Measurements from ENCODE around the gene GALNT5. TPM values are rescaled to one million over a fixed set of nuclear protein-coding genes. Genes with fewer than 3 reads are reported as not detected.

The GALNT5 gene
- total RNA-seq, 1 donor from 2014 or later: 0.80 TPM

DNA sequence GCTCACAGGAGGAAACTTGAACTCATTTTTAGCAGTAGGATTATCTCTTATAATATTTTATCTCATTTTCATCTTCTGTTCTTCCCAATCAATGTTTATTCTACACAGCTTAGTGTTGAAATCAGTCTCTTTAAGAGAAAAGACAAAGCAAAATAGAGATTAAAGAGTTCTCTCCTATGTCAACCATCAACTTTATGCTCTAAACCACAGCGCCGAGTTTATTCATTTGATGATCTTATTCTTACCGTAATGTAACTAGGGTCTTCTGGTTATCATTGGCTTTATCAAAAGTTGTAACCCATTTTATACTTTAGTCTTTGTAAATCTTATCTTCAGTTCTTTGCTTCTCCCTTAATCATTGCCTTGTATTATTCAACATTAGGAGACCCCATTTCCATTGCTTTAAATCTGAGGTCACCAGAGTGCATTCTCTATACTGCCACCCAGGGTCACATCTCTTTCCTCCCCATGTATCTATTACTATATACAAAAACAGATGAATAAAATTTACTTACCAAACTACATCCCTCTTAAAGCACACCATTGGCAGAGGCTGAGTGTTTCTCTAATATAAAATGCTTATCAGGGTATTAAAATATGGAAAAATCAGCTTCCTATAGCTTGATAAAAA is 90.9 kb downstream of the GALNT5 start:
- no peak for DNase-seq (ENCODE audit: low spot score)
- intact Hi-C loops (cut with DNase I): no loop called here
- ATAC-seq: no peak

DNA sequence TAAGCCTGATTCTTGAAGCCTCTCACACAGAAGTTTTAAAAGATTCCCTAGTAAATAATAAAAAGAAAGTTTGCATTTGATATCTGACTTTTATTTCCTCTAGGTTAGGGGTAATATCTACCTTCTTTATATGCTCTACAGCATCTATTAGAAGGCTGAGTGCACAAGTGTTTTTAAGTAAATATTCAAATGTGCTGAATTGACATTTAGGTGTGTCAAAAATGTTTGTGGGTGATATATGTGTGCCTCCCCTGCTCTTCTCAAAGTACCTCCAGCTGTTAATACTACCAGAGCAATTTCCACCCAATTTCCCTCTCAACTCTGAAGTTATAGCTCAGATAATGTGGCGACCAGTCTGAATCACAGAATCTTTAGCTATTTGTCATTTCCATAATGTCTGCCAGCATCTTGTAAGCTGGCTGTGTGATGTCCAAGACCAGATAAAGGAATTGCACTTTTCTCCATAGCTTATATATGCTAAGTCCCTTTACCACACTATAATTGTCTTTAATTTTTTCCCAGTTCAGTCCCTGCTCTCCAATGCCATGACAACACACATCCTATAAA is 92.5 kb downstream of the GALNT5 start:
- intact Hi-C loops (cut with DNase I): no loop called here
- DNase-seq (ENCODE audit: low spot score) (no peak), ATAC-seq (no peak)

DNA sequence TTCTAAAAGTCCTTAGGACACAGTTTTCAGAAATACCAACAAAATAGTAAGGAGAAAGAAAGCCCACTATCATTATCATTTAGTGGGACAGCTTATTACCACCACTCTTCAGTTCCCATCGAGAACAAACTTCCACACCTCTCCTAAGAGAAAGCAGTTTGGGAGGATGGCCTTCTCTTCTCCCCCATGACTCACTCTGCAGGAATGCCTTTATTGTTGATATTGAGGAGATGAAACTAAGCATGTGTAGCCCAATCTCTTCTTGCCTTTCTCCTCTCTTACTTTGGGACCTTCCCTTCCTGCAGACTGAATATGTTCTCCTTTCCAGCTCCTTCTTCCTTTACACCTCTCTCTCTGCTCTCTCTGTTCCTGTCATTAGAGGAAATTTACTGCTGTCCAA is 98.1 kb downstream of the GALNT5 start:
- ATAC-seq: no peak
- DNase-seq (ENCODE audit: low spot score): no peak
- intact Hi-C loops (cut with DNase I): no loop called here

DNA sequence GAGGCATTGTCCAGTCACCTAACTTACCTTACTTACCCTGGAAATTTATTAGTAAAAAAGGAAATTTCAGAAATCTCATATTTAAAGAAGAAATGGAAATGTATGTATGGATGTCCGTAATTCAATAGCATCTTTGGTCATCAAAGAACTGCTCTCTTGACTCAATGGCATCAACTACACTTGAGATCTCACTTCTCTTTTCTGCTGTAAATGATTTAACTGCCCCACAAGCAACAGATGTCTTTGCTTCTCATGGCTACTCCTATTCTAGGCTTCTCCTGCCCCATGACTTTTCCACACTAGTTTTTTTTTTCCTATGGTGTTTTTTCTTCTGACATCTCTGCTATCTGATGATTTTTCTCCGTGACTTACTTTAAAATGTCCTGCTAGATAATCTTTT is 102.1 kb downstream of the GALNT5 start:
- DNase-seq (ENCODE audit: low spot score) (no peak), ATAC-seq (no peak)
- intact Hi-C loops (cut with DNase I): no loop called here

DNA sequence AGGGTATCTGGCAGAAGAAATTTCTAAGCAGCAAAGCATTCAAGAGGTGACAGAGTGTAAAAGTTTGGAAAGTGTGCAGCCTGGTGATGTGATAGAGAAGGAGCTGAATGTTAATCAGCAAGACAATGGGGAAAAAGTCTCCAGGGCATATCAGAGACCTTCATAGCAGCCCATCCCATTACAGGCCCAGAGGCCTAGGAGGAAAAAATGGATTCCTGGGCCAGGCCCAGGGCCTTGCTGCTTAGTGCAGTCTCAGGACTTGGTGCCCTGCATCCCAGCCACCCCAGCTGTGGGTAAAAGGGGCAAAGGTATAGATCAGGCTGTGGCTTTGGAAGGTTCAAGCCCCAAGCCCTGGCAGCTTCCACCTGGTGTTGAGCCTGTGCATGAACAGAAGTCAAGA is 104.0 kb downstream of the GALNT5 start:
- intact Hi-C loops (cut with DNase I): no loop called here
- ATAC-seq: no peak
- DNase-seq (ENCODE audit: low spot score): no peak

DNA sequence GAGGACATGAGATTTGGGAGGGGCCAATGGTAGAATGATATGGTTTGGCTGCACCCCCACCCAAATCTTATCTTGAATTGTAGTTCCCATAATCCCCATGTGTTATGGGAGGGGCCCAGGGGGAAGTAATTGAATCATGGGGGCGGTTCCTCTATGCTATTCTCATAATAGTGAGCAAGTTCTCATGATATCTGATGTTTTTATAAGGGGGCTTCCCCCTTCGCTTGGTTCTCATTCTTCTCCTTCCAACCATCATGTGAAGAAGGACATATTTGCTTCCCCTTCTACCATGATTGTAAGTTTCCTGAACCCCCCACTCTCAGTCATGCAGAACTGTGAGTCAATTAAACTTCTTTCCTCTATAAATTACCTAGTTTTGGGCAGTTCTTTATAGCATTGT is 105.1 kb downstream of the GALNT5 start:
- intact Hi-C loops (cut with DNase I): no loop called here
- DNase-seq (ENCODE audit: low spot score) (no peak), ATAC-seq (no peak)

DNA sequence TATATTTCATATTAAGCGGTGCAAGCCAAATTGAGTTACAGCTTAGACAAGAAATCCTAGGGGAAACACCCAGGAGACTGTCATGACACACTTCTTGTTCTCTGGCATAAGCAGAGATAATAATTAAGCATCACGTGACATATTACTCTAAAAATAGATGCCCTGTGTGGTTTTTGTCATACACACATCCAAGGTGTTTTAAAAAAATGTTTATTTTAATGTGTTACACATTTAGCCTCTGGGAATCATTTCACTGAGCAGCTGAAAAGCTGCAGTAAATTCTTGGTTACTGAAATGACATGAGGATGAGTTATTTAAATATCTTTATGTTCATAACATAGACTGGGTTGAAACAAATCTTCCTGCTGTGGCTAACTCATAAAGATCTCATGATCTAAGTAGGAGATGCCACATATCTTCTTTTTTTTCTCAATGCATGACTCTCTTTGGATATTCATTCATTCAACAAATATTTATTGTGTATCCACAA is 106.2 kb downstream of the GALNT5 start:
- DNase-seq (ENCODE audit: low spot score) (no peak), ATAC-seq (no peak)
- intact Hi-C loops (cut with DNase I): no loop called here

Other genes with a start within 250 kb of the GALNT5 start
- gene ERMN, start 68.1 kb downstream of the GALNT5 start, total RNA-seq: 4.6 TPM
- 22.8 TPM for gene CYTIP, start 186.4 kb downstream of the GALNT5 start, total RNA-seq